Inflammatory macrophage (primary cell): ENCODE measurements around the gene DIPK1B.

Experiments
- DNase-seq, 2 donors: peaks; one replicate each; pipeline ENCODE4 v3.0.0-alpha.2; 2020 to 2022

The DIPK1B gene

DNA sequence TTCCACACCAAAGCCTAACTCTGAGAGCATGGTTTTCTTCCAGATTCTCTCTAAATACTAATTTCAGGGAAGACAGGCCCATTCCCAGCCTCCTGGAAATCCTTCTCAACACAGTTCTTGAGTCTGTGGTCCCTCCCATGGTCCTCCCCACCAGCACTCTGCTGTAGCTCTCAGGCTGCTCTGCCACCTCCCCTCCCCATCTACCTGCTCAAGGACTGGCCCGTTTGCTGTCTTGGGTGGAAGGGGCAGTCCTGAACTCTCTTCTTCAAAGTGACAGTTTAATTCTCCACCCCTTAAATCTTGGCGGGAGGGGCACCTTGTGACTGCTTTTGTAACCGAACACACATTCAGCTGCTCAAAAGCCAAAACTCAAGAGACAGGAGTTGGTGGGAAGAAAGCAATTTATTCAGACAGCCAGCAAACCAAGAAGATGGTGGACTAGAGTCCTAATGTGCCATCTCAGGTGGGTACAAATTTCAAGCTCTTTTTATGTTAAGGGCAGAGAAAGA is 59.6 kb downstream of the DIPK1B start:
- DNase-seq, result no peak

DNA sequence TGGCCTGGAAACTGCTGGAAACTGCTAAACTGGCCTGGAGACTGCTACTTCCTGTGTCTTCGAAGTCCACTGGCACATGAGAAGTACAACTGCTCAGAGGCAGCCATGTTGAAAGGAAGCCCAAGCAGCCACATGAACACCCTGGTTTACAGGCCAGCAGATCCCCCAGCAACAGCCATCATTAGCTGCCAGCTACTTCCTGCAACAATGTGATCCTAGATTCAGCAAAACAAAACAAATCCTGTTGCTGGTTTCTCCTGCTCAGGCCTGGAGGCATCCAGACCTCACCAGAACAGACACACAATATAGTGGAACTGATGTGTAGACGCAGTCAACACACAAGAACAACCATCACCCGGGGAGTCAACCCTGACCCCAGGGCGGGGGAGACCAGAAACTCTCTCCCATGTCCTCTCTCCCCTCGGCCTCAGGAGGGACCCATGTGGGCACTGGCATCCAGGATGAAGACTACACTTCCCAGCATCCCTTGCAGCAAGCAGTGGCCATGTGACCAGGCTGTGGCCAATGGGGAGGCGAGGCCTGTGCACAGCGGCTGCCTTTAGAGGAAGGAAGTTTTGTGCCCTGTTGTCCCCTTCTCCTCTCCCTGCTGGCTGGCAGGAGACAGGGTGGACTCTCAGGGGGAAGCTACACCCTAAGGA is 61.1 kb downstream of the DIPK1B start:
- peak; percentile 49 to 55 for DNase-seq
